ENCODE results near the gene BMPER. TPM values are rescaled to one million over a fixed set of nuclear protein-coding genes. Genes with fewer than 3 reads are reported as not detected.

The BMPER gene
- polyA plus RNA-seq (2.1 and 3.1 TPM in 2 replicates), polyA minus RNA-seq (3.7 and 4.1 TPM in 2 replicates)

DNA sequence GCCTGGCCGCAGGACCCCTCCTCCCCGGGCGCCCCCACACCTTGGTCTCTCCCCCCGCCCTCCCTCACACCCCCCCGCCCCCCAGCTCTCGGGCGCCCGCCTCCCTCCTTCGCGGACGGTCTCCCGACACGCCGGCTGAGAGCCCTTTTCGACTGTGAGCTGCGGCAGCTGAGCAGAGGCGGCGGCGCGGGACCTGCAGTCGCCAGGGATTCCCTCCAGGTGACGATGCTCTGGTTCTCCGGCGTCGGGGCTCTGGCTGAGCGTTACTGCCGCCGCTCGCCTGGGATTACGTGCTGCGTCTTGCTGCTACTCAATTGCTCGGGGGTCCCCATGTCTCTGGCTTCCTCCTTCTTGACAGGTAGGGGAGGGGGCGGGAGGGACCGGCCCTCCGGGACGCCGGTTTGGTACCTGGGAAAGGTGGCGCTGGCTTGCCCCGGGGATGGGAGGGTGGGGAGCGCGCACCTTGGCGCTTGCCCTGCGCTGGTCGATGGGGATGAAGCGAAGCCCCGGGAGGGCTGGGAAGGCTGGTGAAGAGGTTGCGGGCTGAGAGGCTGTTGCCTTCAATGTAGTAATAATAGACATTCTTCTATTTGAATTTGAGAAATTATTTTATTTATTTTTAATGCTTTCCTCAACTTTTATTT, at the start of gene BMPER:
Gene BMPER, plus strand, starts transcription at position 151 of the 644 bp plus-strand sequence. Its CDS starts 75 bp downstream, at position 226.
- peak within 1 kb of the TSS; percentile 63 for H3K9ac ChIP-seq (ENCODE audit: low read length)
- H3K27ac ChIP-seq (ENCODE audit: low read length): no peak within 1 kb of the TSS
- H3F3A ChIP-seq (ENCODE audit: insufficient read depth, low read length, poor library complexity, severe bottlenecking): peaks cover 5% of the 10 kb centered on the region
- TF ChIP-seq RAD21 (conservative IDR thresholded peaks at IDR 0.05): no peak
- H3K4me2 ChIP-seq (ENCODE audit: low read length): peak within 1 kb of the TSS; percentile 81
- H3K27me3 ChIP-seq (ENCODE audit: insufficient read depth, low read depth, low read length): peaks cover 52% of the 10 kb centered on the region
- peak within 1 kb of the TSS; percentile 87 for H3K4me3 ChIP-seq (ENCODE audit: low read length)
- no peaks in the 10 kb centered on the region for H3K36me3 ChIP-seq (ENCODE audit: insufficient read depth, low read length)
- peak within 1 kb of the TSS; percentile 35 for H2AFZ ChIP-seq (ENCODE audit: low read depth, low read length)
- H3K9me2 ChIP-seq (ENCODE audit: insufficient read depth, low read length): no peaks in the 10 kb centered on the region
- H4K20me1 ChIP-seq (ENCODE audit: insufficient read depth): no peaks in the 10 kb centered on the region
- no peaks in the 10 kb centered on the region for H3K79me2 ChIP-seq (replicated peaks; ENCODE audit: insufficient read depth, low read length)
- no peaks in the 10 kb centered on the region for H3K9me3 ChIP-seq (ENCODE audit: low read length)

DNA sequence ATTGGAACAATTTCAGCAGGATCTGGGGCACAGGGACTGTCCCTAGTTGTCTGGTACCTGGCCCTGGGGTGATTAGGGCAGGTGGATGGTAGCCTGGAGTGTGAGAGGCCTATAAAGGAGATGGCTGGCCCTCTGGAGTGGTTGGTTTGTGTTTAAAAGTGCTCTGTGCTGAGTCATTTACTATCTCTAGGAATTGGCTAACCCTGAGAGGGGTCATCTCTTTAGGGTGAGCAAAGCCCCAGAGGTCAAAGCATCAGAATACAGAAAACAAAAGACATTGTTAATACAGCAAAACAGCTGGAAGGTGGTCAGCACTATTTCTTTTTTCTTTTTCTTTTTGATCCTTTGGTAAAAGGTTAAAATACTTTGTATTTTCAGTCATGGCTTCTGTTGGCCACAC, 43.4 kb upstream of the BMPER start:
- H3K9me3 ChIP-seq (ENCODE audit: low read length): no peaks in the 10 kb centered on the region
- no peaks in the 10 kb centered on the region for H4K20me1 ChIP-seq (ENCODE audit: insufficient read depth)
- H3K4me3 ChIP-seq (ENCODE audit: low read length): no peak overlapping the region
- H3K4me2 ChIP-seq (ENCODE audit: low read length): no peak overlapping the region
- H3K27ac ChIP-seq (ENCODE audit: low read length): no peak overlapping the region
- H3K9ac ChIP-seq (ENCODE audit: low read length): no peak overlapping the region
- no peaks in the 10 kb centered on the region for H3K9me2 ChIP-seq (ENCODE audit: insufficient read depth, low read length)
- H2AFZ ChIP-seq (ENCODE audit: low read depth, low read length): no peak overlapping the region
- no peaks in the 10 kb centered on the region for H3K27me3 ChIP-seq (ENCODE audit: insufficient read depth, low read depth, low read length)
- H3K36me3 ChIP-seq (ENCODE audit: insufficient read depth, low read length): no peaks in the 10 kb centered on the region
- TF ChIP-seq TAF1 (IDR thresholded peaks at IDR 0.05; ENCODE audit: low read depth): no peak
- TF ChIP-seq POLR2AphosphoS5 (IDR thresholded peaks at IDR 0.05): no peak
- TF ChIP-seq MXI1 (conservative IDR thresholded peaks at IDR 0.05; ENCODE audit: poor library complexity, severe bottlenecking): no peak
- no peak for TF ChIP-seq RAD21 (conservative IDR thresholded peaks at IDR 0.05)
- TF ChIP-seq EZH2 (IDR thresholded peaks at IDR 0.05; ENCODE audit: borderline replicate concordance, insufficient read depth, low read length, poor library complexity, severe bottlenecking): no peak
- no peak for TF ChIP-seq SMC3 (conservative IDR thresholded peaks at IDR 0.05; ENCODE audit: poor library complexity)
- TF ChIP-seq, protein P1, sequence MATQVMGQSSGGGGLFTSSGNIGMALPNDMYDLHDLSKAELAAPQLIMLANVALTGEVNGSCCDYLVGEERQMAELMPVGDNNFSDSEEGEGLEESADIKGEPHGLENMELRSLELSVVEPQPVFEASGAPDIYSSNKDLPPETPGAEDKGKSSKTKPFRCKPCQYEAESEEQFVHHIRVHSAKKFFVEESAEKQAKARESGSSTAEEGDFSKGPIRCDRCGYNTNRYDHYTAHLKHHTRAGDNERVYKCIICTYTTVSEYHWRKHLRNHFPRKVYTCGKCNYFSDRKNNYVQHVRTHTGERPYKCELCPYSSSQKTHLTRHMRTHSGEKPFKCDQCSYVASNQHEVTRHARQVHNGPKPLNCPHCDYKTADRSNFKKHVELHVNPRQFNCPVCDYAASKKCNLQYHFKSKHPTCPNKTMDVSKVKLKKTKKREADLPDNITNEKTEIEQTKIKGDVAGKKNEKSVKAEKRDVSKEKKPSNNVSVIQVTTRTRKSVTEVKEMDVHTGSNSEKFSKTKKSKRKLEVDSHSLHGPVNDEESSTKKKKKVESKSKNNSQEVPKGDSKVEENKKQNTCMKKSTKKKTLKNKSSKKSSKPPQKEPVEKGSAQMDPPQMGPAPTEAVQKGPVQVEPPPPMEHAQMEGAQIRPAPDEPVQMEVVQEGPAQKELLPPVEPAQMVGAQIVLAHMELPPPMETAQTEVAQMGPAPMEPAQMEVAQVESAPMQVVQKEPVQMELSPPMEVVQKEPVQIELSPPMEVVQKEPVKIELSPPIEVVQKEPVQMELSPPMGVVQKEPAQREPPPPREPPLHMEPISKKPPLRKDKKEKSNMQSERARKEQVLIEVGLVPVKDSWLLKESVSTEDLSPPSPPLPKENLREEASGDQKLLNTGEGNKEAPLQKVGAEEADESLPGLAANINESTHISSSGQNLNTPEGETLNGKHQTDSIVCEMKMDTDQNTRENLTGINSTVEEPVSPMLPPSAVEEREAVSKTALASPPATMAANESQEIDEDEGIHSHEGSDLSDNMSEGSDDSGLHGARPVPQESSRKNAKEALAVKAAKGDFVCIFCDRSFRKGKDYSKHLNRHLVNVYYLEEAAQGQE (IDR thresholded peaks at IDR 0.05; ENCODE audit: borderline replicate concordance): no peak
- no peak for TF ChIP-seq EP300 (conservative IDR thresholded peaks at IDR 0.05; ENCODE audit: poor library complexity, severe bottlenecking)
- no peaks in the 10 kb centered on the region for H3K79me2 ChIP-seq (replicated peaks; ENCODE audit: insufficient read depth, low read length)
- no peaks in the 10 kb centered on the region for H3F3A ChIP-seq (ENCODE audit: insufficient read depth, low read length, poor library complexity, severe bottlenecking)

DNA sequence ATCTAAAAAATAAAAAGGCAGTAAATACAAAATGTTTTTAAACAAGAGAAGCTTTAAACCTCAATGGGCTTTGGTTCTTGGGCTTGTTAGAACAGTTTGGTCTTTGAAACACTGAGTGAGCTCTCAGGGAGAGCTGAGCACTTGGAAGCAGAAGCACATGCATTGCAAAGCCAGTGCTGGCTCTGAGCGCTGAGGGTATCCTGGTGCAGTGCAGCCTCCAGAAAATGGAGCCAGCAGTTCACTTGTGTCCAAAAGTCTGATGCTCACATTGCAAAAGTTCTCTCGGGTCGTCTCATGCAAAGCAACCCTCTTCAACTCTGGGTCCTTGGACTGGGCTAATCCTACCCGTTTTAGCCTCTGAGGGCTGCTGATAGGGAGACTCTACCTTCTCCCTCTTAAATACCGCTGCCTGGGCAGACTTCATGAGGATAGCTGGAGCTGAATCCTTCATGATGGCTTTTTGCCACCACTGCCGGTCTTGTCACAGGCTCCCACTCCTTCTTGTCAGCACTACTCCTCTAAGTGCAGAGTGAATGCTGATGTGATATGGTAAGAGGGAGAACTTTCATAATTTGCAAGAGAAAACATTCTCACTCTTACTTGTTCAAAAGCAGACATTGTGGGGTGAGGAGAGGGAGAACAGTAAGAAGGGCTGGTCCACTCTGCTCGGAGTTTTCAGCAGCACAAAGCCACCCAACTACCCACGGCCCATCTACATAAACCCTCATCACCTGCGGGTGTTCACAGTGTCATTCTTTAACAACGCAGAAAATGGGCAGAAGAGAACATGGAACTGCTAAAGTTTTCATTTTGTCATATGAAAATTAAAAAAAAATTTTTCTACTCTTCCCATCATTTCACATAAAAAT, 42.2 kb upstream of the BMPER start:
- Histone ChIP-seq H3F3A (ENCODE audit: insufficient read depth, low read length, poor library complexity, severe bottlenecking) (no peaks in the 10 kb centered on the region), H3K4me3 (ENCODE audit: low read length) (no peak overlapping the region), H3K9me3 (ENCODE audit: low read length) (no peaks in the 10 kb centered on the region), H4K20me1 (ENCODE audit: insufficient read depth) (no peaks in the 10 kb centered on the region), H3K9ac (ENCODE audit: low read length) (no peak overlapping the region), H3K36me3 (ENCODE audit: insufficient read depth, low read length) (no peaks in the 10 kb centered on the region), H3K27me3 (ENCODE audit: insufficient read depth, low read depth, low read length) (no peaks in the 10 kb centered on the region), H3K4me2 (ENCODE audit: low read length) (no peak overlapping the region), H2AFZ (ENCODE audit: low read depth, low read length) (no peak overlapping the region), H3K27ac (ENCODE audit: low read length) (no peak overlapping the region), H3K79me2 (replicated peaks; ENCODE audit: insufficient read depth, low read length) (no peaks in the 10 kb centered on the region), H3K9me2 (ENCODE audit: insufficient read depth, low read length) (no peaks in the 10 kb centered on the region)
- TF ChIP-seq TAF1 (IDR thresholded peaks at IDR 0.05; ENCODE audit: low read depth): no peak
- TF ChIP-seq RAD21 (conservative IDR thresholded peaks at IDR 0.05): no peak
- TF ChIP-seq, protein P2, sequence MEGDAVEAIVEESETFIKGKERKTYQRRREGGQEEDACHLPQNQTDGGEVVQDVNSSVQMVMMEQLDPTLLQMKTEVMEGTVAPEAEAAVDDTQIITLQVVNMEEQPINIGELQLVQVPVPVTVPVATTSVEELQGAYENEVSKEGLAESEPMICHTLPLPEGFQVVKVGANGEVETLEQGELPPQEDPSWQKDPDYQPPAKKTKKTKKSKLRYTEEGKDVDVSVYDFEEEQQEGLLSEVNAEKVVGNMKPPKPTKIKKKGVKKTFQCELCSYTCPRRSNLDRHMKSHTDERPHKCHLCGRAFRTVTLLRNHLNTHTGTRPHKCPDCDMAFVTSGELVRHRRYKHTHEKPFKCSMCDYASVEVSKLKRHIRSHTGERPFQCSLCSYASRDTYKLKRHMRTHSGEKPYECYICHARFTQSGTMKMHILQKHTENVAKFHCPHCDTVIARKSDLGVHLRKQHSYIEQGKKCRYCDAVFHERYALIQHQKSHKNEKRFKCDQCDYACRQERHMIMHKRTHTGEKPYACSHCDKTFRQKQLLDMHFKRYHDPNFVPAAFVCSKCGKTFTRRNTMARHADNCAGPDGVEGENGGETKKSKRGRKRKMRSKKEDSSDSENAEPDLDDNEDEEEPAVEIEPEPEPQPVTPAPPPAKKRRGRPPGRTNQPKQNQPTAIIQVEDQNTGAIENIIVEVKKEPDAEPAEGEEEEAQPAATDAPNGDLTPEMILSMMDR (IDR thresholded peaks at IDR 0.05; ENCODE audit: poor library complexity, severe bottlenecking): no peak
- no peak for TF ChIP-seq POLR2AphosphoS5 (IDR thresholded peaks at IDR 0.05)
- TF ChIP-seq SMC3 (conservative IDR thresholded peaks at IDR 0.05; ENCODE audit: poor library complexity): no peak
- TF ChIP-seq MXI1 (conservative IDR thresholded peaks at IDR 0.05; ENCODE audit: poor library complexity, severe bottlenecking): no peak
- TF ChIP-seq EP300 (conservative IDR thresholded peaks at IDR 0.05; ENCODE audit: poor library complexity, severe bottlenecking): no peak
- TF ChIP-seq, protein P1 (IDR thresholded peaks at IDR 0.05; ENCODE audit: borderline replicate concordance): no peak
- TF ChIP-seq EZH2 (IDR thresholded peaks at IDR 0.05; ENCODE audit: borderline replicate concordance, insufficient read depth, low read length, poor library complexity, severe bottlenecking): no peak

Measured in neural cell (in vitro differentiated cells).